ENCODE results near the gene SH3GL1. TPM values are rescaled to one million over a fixed set of nuclear protein-coding genes. Genes with fewer than 3 reads are reported as not detected.
A peak's percentile ranks its signal among the peaks of the same experiment; 100 is the strongest.

Gene SH3GL1
- total and polyA plus RNA-seq, 9 of the 15 experiments (the other 6 are each of a cell fraction or from before 2014, with no cell fraction given), result 1.7 to 75.3 (median 25.7) TPM

DNA sequence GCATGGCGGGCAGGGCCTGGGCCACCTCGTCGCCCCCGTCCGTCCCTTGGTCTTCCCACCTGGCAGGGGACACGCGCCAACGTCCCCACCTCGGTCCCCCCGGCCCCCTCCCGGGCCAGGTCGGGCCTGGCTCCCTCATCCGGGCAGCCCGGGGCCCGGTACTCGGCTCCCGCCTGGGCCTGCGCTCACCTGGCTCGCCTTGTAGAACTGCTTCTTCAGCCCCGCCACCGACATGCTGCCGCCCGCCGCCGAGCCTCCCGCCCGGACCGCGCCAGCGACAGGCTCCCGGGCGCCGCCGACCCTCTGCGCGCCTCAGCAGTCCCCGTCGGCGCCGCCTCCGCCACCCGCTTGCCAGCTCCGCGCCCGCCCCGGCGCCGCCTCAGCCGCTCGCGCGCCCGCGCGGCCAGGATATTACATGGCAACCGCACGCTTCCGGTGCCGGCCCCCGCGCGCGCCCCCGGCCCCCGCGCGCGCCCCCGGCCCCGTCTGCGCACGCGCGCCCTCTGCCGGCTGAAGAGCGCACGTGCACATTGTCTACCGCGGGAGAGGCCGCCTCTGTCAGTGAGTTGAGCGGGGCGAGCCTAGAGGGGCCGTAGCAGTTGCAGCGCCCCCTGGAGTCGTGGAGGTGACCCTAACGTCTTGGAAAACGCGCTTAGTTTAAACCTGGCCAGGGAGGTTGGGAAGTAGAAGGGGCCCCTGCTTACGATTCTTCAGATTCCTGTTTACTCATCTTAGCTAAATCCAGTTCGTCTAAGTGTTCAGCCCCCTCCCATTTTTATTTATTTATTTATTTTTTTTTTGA, at the start of gene SH3GL1 (continued):
- TF ChIP-seq ZNF282 (CRISPR knock-in tag; IDR thresholded peaks at IDR 0.05) (no peak), SAFB (IDR thresholded peaks at IDR 0.05; ENCODE audit: borderline replicate concordance, low read depth, low read length) (no peak), TFAM (CRISPR knock-in tag; conservative IDR thresholded peaks at IDR 0.05) (no peak), ZNF830 (CRISPR knock-in tag; IDR thresholded peaks at IDR 0.05) (no peak), ARHGAP35 (IDR thresholded peaks at IDR 0.05; ENCODE audit: partially characterized antibody) (no peak), TCFL5 (CRISPR knock-in tag; conservative IDR thresholded peaks at IDR 0.05) (no peak), SRSF9 (IDR thresholded peaks at IDR 0.05; ENCODE audit: borderline replicate concordance, low read depth, low read length) (no peak), WHSC1 (IDR thresholded peaks at IDR 0.05; ENCODE audit: low read length) (no peak), MIER1 (IDR thresholded peaks at IDR 0.05; ENCODE audit: low read depth) (no peak), GABPB1 (CRISPR knock-in tag; IDR thresholded peaks at IDR 0.05) (peak; percentile 50), RUNX1 (IDR thresholded peaks at IDR 0.05; ENCODE audit: low read depth) (no peak), SP1 (CRISPR knock-in tag; IDR thresholded peaks at IDR 0.05) (peak; percentile 85), CEBPG (CRISPR knock-in tag; IDR thresholded peaks at IDR 0.05) (no peak), CEBPG (tag; conservative IDR thresholded peaks at IDR 0.05 in 1 of 2, IDR thresholded peaks at IDR 0.05 in 1 of 2) (no peak), KDM4B (IDR thresholded peaks at IDR 0.05; ENCODE audit: borderline replicate concordance in 2 of 2, low read depth in 1 of 2) (no peak), C11orf30 (IDR thresholded peaks at IDR 0.05; ENCODE audit: low read depth) (peak; percentile 45; the same call in 1 of the 2 replicates)
- TF ChIP-seq, protein P1, sequence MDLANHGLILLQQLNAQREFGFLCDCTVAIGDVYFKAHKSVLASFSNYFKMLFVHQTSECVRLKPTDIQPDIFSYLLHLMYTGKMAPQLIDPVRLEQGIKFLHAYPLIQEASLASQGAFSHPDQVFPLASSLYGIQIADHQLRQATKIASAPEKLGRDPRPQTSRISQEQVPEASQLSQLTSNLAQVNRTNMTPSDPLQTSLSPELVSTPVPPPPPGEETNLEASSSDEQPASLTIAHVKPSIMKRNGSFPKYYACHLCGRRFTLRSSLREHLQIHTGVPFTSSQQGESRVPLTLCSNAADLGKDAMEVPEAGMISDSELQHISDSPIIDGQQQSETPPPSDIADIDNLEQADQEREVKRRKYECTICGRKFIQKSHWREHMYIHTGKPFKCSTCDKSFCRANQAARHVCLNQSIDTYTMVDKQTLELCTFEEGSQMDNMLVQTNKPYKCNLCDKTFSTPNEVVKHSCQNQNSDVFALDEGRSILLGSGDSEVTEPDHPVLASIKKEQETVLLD (IDR thresholded peaks at IDR 0.05), result no peak; the same call in 1 of the 2 replicates
- TF ChIP-seq, protein P2, sequence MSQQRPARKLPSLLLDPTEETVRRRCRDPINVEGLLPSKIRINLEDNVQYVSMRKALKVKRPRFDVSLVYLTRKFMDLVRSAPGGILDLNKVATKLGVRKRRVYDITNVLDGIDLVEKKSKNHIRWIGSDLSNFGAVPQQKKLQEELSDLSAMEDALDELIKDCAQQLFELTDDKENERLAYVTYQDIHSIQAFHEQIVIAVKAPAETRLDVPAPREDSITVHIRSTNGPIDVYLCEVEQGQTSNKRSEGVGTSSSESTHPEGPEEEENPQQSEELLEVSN (IDR thresholded peaks at IDR 0.05; ENCODE audit: borderline replicate concordance in 1 of 2, extremely low read depth in 1 of 2, insufficient read depth in 1 of 2, insufficient read length in 1 of 2, low read depth in 1 of 2, low read length in 1 of 2, poor library complexity in 1 of 2, severe bottlenecking in 1 of 2), result peak in 1 of 2 experiments; percentile 37
- TF ChIP-seq, protein P3, sequence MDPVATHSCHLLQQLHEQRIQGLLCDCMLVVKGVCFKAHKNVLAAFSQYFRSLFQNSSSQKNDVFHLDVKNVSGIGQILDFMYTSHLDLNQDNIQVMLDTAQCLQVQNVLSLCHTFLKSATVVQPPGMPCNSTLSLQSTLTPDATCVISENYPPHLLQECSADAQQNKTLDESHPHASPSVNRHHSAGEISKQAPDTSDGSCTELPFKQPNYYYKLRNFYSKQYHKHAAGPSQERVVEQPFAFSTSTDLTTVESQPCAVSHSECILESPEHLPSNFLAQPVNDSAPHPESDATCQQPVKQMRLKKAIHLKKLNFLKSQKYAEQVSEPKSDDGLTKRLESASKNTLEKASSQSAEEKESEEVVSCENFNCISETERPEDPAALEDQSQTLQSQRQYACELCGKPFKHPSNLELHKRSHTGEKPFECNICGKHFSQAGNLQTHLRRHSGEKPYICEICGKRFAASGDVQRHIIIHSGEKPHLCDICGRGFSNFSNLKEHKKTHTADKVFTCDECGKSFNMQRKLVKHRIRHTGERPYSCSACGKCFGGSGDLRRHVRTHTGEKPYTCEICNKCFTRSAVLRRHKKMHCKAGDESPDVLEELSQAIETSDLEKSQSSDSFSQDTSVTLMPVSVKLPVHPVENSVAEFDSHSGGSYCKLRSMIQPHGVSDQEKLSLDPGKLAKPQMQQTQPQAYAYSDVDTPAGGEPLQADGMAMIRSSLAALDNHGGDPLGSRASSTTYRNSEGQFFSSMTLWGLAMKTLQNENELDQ (CRISPR knock-in tag; IDR thresholded peaks at IDR 0.05; ENCODE audit: borderline replicate concordance), result no peak
- TF ChIP-seq, protein P4, sequence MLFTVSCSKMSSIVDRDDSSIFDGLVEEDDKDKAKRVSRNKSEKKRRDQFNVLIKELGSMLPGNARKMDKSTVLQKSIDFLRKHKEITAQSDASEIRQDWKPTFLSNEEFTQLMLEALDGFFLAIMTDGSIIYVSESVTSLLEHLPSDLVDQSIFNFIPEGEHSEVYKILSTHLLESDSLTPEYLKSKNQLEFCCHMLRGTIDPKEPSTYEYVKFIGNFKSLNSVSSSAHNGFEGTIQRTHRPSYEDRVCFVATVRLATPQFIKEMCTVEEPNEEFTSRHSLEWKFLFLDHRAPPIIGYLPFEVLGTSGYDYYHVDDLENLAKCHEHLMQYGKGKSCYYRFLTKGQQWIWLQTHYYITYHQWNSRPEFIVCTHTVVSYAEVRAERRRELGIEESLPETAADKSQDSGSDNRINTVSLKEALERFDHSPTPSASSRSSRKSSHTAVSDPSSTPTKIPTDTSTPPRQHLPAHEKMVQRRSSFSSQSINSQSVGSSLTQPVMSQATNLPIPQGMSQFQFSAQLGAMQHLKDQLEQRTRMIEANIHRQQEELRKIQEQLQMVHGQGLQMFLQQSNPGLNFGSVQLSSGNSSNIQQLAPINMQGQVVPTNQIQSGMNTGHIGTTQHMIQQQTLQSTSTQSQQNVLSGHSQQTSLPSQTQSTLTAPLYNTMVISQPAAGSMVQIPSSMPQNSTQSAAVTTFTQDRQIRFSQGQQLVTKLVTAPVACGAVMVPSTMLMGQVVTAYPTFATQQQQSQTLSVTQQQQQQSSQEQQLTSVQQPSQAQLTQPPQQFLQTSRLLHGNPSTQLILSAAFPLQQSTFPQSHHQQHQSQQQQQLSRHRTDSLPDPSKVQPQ (CRISPR knock-in tag; IDR thresholded peaks at IDR 0.05; ENCODE audit: borderline replicate concordance), result no peak

Measured in K562 (cell line).